KMS-11 (cell line): Measurements from ENCODE around the gene QRICH2.
A peak's percentile ranks its signal among the peaks of the same experiment; 100 is the strongest.

Experiments
- H2AFZ ChIP-seq: fragments of 200-600 bp; sonication (generic); 2 replicates; pipeline ENCODE4 v1.6.1; 2016; ENCODE audit warnings: antibody characterized with exemption, mixed run types, low read depth
- H3K27ac ChIP-seq: fragments of 200-600 bp; sonication (generic); 2 replicates; pipeline ENCODE4 v1.6.1; 2016; ENCODE audit warnings: mild to moderate bottlenecking, mixed run types
- H3K27me3 ChIP-seq: fragments of 200-600 bp; sonication (generic); 2 replicates; pipeline ENCODE4 v1.6.1; 2017; ENCODE audit warnings: mild to moderate bottlenecking, low read depth, mixed run types, moderate library complexity; ENCODE audit not compliant: insufficient read depth
- H3K36me3 ChIP-seq: fragments of 200-600 bp; sonication (generic); 2 replicates; pipeline ENCODE4 v1.6.1; 2017; ENCODE audit warnings: mild to moderate bottlenecking, mixed run types; ENCODE audit not compliant: insufficient read depth
- H3K4me1 ChIP-seq: fragments of 200-600 bp; sonication (generic); 2 replicates; pipeline ENCODE4 v1.6.1; 2016; ENCODE audit warnings: mild to moderate bottlenecking, low read depth, mixed run types; ENCODE audit not compliant: poor library complexity, severe bottlenecking
- H3K4me2 ChIP-seq: fragments of 200-600 bp; sonication (generic); 2 replicates; pipeline ENCODE4 v1.7.0; 2016; ENCODE audit warnings: mild to moderate bottlenecking, mixed run types
- H3K4me3 ChIP-seq: fragments of 200-600 bp; sonication (generic); IDR thresholded peaks from 2 replicates; pipeline ENCODE4 v1.6.1; 2017; ENCODE audit warnings: low read depth, low read length, mixed read lengths; ENCODE audit not compliant: insufficient read depth
- H3K79me2 ChIP-seq: fragments of 200-600 bp; sonication (generic); 2 replicates; pipeline ENCODE4 v1.6.1; 2016; ENCODE audit warnings: low read depth, mixed run types; ENCODE audit not compliant: insufficient read depth
- H3K9ac ChIP-seq: fragments of 200-600 bp; sonication (generic); 2 replicates; pipeline ENCODE4 v1.6.1; 2016; ENCODE audit warnings: mild to moderate bottlenecking, mixed run types
- H4K20me1 ChIP-seq: fragments of 200-600 bp; sonication (generic); 2 replicates; pipeline ENCODE4 v1.6.1; 2016; ENCODE audit warnings: mild to moderate bottlenecking, mixed run types; ENCODE audit not compliant: insufficient read depth
- TF ChIP-seq, protein P1 (sequence below): fragments of 200-600 bp; sonication (generic); conservative IDR thresholded peaks from 2 replicates; pipeline ENCODE4 v1.6.1; 2017; ENCODE audit warnings: low read depth, mild to moderate bottlenecking, antibody characterized with exemption, low read length, moderate library complexity, mixed read lengths

Gene QRICH2

DNA sequence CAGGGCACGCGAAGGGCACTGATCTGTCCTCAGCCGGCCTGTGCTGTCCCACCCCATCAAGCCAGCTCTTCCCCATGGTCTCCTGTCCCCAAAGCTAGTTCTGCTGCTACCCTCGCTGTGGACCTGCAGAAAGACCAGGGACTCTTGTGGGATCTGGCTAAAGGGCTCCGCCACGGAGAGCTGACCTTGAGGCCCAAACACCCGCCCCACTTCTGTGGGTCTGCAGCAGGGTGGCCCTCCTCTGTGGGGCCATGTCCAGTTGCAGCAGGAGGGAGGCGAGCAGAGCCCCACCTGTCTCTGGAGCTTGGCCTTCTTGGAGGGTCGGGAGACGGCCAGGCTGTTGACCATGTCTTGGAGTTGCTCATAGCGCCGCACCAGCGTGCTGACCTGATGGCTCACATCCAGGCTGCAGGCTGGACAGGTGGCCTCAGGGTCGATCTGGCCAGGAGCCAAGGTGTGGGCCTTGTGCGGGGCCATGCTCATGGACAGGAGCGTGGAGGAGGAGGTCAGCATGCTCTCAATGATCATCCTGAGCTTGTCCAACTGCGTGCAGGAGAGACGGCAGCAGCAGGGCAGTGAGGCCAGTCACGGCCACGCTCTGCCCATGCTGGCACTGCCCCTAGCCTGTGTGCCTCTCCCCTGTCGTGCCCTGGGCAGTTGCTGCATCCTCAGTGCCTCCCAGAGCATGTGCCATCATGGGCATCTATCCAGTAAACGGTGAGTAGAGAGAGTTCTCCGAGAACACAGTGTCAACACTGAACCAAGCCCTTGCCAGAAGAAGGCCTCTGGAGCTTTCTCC is 26.3 kb downstream of the QRICH2 start:
- Histone ChIP-seq H3K4me3 (no peak overlapping the region), H3K36me3 (no peaks in the 10 kb centered on the region), H3K4me1 (peaks cover 4% of the 10 kb centered on the region), H2AFZ (no peak overlapping the region), H3K79me2 (no peaks in the 10 kb centered on the region), H3K27ac (no peak overlapping the region), H3K9ac (no peak overlapping the region), H3K27me3 (no peaks in the 10 kb centered on the region), H4K20me1 (no peaks in the 10 kb centered on the region), H3K4me2 (no peak overlapping the region)
- TF ChIP-seq, protein P1, sequence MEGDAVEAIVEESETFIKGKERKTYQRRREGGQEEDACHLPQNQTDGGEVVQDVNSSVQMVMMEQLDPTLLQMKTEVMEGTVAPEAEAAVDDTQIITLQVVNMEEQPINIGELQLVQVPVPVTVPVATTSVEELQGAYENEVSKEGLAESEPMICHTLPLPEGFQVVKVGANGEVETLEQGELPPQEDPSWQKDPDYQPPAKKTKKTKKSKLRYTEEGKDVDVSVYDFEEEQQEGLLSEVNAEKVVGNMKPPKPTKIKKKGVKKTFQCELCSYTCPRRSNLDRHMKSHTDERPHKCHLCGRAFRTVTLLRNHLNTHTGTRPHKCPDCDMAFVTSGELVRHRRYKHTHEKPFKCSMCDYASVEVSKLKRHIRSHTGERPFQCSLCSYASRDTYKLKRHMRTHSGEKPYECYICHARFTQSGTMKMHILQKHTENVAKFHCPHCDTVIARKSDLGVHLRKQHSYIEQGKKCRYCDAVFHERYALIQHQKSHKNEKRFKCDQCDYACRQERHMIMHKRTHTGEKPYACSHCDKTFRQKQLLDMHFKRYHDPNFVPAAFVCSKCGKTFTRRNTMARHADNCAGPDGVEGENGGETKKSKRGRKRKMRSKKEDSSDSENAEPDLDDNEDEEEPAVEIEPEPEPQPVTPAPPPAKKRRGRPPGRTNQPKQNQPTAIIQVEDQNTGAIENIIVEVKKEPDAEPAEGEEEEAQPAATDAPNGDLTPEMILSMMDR, result no peak

GRCh38 chr17:76280650-76281049 is 27.4 kb downstream of the QRICH2 start:
- Histone ChIP-seq H3K27ac (no peak overlapping the region), H3K27me3 (no peaks in the 10 kb centered on the region), H3K36me3 (no peaks in the 10 kb centered on the region), H2AFZ (no peak overlapping the region), H3K4me2 (no peak overlapping the region), H3K9ac (no peak overlapping the region), H3K79me2 (no peaks in the 10 kb centered on the region), H3K4me3 (no peak overlapping the region), H4K20me1 (no peaks in the 10 kb centered on the region), H3K4me1 (peaks cover 4% of the 10 kb centered on the region)
- TF ChIP-seq, protein P1, result no peak

GRCh38 chr17:76279742-76280287 is 28.3 kb downstream of the QRICH2 start:
- no peak overlapping the region for H2AFZ ChIP-seq
- no peak overlapping the region for H3K9ac ChIP-seq
- TF ChIP-seq, protein P1, result peak; percentile 57
- no peak overlapping the region for H3K27ac ChIP-seq
- H4K20me1 ChIP-seq, result no peaks in the 10 kb centered on the region
- no peaks in the 10 kb centered on the region for H3K27me3 ChIP-seq
- no peaks in the 10 kb centered on the region for H3K36me3 ChIP-seq
- H3K4me3 ChIP-seq, result no peak overlapping the region
- H3K4me2 ChIP-seq, result no peak overlapping the region
- H3K4me1 ChIP-seq, result peaks cover 4% of the 10 kb centered on the region
- H3K79me2 ChIP-seq, result no peaks in the 10 kb centered on the region

- Histone ChIP-seq H3K9ac (no peak overlapping the region), H3K4me2 (no peak overlapping the region), H3K79me2 (no peaks in the 10 kb centered on the region), H3K4me1 (peaks cover 4% of the 10 kb centered on the region), H3K4me3 (no peak overlapping the region), H3K27me3 (no peaks in the 10 kb centered on the region), H3K27ac (no peak overlapping the region), H2AFZ (no peak overlapping the region), H4K20me1 (no peaks in the 10 kb centered on the region), H3K36me3 (no peaks in the 10 kb centered on the region)
- TF ChIP-seq, protein P1, result peak; percentile 99
Measured at GRCh38 chr17:76278952-76279741, 28.9 kb downstream of the QRICH2 start.
